LHCN-M2 (cell line): ENCODE data around the gene MYO16. TPM values are rescaled to one million over a fixed set of nuclear protein-coding genes. Genes with fewer than 3 reads are reported as not detected.
A peak's percentile ranks its signal among the peaks of the same experiment; 100 is the strongest.
"Not testable (repeated sequence)": the region's sequence is repeated elsewhere in the genome, so short reads cannot be mapped to it uniquely, and the experiment has no call there.

Experiments used
- DNase-seq: peaks from one replicate; pipeline ENCODE4 v3.0.0-alpha.2; 2012; ENCODE audit warnings: low read depth
- total RNA-seq: library from RNA; depleted of rRNA; stranded (reverse); fragments of >200 nt; gene quantifications from 2 replicates; pipeline ENCODE4 v1.2.3, GENCODE V29; 2014

MYO16 gene
- total RNA-seq, 1 experiment from 2014 or later: not detected

DNA sequence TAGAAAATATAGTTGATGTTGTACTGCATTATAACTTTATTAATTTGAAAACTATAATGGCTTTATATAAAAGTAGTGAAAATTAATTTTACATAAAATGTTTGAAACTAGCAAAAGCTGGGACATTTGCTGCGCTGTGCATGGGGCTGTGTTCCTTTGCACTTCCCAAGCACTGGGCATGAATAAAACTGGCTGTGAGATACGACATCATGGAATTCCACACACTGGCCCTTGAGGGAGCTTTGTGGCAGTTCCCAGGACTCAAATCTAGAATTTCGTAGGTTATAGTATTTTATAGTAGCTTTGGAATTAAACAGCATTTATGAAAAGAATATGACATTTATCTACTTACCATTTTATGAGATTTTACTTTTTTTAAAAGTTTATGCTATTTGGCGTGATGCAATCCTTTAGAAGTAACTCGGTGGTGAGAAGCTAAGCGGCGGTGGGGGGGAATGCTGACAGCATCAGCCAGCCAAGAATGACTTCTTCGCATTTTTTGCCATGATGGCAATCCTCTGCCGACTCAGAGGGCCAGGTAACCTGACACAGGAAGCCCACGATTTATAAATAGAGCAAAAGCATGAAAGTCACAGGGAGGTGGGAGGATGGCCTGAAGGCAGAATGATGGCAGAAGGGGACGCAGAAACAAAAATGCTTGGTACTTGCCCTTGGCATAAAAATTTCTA, 553.5 kb downstream of the MYO16 start:
- DNase-seq: no peak

DNA sequence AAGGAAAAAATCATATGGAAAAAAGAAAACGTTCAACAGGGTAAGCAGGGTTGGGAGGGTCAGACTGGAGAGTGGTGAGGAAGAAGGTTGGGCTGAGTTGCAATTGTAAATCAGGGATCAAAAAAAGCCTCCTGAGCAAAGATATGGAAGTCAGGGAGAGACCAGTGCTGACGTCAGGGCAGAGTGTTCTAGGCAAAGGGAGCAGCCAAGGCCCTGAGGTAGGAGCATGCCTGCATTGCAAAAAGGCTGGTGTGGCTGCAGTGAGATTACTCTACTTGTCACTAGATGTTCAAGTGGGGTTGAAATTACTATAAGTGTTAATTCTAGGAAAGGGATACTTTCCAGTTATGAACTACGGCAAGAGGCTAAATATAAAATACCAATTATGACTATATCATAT, 562.0 kb downstream of the MYO16 start:
- no peak for DNase-seq

DNA sequence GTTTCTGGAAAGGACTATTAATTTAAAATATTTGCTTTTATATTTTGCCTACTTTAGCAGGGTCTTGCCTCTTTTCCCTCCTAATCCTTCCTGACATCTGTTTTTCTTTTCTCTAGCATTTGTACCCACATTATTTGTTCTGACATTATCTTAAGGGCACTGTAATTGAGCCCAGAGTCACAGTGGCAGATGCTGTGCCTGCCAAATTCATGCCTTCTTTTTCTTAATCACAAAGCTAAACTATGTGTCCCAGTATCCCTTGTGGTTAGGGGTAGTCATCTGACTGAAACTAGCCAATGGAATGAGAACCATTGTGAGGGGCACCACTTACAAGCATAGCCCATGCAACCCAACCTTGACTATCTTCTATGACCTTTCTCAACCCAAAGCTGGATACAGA, 562.9 kb downstream of the MYO16 start:
- no peak for DNase-seq

DNA sequence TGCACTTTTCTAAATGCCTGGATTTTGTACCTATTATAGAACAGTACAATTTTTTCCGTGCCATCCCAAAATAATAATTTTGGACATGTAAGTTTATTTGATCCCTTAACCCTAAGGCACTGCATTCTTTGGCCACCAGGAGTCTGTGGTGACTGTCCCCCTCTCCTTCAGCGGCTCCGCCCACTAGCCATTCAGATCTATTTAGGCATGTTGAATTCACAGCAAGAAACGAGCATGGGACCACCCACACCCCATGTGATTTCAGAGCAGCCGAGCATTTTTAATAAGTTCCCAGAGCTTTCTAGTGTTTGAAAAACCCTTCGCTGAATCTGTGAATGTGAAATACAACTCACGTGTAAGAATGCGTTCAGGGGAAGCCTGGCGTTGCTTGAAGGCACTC, 567.5 kb downstream of the MYO16 start:
- no peak for DNase-seq

DNA sequence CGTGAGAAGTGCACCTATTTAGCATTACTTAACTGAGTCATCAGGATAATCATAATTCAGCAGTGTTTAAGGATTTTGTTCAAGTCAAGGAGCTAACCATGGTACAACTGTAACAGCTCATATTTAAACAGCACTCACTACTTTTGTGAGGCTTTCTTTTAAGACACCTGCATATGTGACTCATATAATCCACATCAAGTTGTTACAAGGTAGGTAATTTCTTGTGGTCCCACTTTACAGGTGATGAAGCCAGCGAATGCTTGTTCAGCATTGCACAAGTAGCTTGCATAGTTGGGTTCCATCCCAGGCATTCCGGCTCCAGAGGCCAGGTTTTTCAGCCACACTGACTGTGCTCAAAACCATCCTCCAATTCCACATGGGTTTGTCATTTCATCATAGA, 569.2 kb downstream of the MYO16 start:
- DNase-seq: no peak

DNA sequence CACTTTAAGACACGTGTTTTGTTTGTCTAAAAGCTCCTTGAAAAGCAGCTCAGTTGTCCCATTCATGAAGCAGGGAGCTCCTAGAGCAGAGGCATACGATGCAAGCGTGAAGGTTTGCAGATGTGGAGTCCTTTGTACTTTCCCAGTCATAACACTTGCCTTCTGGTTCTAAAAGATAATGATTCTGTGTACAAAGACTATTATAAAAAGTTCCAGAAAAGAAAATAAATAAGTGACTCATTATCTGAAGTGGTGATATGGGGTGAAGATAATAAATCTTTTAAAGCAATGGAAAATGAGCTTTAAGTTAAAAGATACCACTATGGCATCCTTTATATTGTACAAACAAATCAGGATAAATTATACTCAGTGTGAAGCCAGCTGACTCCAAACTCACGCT, 569.9 kb downstream of the MYO16 start:
- no peak for DNase-seq

DNA sequence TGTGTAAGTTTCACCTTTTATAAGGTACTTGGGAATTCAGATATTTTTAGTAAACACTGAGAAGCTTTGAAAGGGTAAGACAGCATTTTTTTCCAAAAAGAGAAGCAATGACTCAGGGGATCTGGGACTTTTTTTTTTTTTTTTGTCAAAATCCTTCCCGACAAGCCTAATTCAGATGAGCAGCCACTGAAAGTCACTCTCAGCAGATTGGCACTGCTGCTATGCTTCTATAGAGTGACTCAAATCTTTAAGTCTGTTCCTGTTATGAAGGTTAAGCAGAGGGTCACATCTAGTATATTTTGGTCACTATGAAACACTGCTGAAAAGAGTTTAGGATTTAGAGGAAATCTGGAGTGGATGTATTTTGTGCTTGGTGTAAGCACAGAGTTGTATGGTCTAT, 571.1 kb downstream of the MYO16 start:
- peak; percentile 29 for DNase-seq

DNA sequence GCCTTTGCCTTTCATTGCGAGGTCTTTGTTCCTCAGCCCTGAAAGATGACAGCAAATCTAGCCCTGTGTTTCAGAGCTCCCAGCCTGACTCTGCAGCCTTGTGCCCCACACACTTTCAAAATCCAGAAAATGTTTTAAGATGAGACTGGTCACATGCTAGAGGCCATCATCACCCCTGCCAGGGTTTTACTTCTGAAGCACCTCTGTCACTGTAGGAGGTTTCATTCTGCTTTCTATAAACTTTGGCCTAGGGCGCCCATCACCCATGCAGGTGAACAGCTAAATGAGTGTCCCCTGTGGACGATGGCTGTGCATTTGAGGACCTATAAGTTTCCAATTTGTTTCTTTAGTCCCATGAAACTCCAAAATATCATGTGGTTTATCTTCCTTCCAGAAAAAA, 574.2 kb downstream of the MYO16 start:
- no peak for DNase-seq

DNA sequence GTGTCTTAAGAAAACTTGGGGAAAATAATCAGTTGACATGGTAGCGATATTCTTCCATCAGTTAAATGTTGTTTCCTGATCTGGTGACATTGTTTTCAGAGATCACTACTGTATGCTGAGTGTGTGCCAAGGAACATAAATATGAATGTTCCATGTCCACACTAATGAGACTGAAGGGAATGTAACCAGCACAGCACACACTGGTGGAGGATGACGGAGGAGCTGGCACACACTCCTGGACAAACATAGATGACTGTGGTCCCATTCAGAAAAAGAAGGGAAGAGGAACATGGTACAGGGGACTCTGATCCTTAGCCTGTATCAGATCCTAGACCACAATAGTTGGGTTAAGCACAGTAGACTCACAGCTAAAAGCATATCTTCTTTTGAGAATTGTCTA, 574.8 kb downstream of the MYO16 start:
- no peak for DNase-seq

DNA sequence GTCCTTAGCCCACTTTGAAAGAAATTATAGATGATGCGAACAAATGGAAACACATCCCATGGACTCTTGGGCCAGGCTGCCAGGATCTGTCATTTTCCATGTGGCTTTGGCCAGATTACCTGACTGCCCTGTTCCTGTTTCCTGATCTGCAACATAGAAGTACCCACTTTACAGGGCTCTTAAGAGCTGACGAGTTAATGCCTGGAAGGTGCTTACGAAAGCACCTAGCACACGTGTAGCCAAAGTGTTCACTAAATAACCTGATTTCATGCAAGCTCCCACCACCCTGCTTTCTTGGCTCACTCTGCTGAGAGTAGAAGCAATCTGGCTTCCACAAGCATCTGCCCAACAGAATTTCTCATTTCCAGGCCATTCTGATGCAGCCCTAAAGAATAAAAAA, 575.2 kb downstream of the MYO16 start:
- no peak for DNase-seq

DNA sequence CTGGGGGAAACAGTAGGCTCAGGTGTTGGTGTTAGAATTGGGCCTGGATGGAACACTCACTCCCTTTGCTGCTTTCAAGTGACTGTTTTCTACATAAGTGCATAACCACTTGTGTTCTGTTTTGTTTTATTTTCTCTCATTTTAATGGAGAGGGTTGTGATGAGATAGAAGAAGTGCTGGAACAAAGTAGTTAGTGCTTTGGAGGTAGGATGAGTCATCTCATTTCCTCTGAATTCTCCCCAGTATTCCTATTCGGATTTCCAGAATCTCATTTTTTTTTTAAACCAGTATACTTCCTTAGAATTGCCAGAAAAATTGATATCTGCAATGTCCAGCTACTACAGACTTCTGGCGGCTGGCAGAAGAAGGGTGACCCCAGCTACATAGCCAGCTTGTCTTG, 575.9 kb downstream of the MYO16 start:
- no peak for DNase-seq

DNA sequence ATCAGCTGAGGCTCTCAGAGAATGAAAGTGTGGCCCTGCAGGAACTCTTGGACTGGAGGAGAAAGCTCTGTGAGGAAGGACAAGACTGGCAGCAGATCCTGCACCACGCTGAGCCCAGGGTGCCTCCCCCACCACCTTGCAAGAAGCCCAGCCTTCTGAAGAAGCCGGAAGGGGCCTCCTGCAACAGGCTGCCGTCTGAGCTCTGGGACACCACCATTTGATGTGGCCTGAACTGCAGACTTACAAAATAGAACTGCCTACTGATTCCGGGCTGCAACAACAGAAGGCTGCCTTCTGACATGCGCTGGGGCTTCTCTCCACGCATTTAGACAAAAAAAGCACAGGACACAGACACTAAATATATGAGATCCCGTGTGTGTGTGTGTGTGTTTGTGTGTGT, 577.2 kb downstream of the MYO16 start:
- DNase-seq: no peak

DNA sequence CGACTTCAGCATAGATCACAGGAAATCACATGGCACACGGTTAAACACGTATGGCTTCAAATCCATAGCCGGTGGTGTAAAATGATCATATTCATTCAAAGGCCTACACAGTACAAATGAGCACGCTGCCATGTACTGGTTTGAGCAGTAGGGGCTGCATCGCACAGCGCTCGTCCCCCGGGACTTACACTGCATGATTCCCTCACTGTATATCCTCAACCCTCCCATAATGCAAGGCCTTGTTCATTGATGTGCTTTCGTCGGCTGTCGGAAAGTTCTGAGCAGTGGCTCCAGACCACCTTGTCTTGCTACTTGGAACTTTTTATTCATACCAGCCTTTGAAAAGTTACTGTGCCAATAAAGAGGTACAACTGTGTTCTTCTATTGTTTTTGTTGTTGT, 578.2 kb downstream of the MYO16 start:
- no peak for DNase-seq

DNA sequence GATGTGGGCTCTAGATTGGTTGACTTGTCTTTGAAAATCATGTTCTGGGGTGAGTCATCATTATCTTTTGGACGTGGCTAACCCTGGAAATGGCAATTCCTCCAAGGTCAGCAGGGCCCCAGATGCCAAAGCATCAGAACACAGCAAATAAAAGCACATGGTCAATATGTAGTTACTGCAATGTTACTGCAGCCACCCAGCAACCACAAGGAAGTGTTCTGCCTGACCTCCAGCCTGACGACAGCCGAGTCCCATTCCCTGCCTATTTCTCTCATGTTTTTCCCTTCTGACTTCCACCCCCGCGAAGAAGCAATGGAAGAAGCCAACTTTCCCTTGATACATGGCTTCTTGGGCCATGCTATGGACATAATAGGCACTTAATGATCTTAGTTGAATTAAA, 579.1 kb downstream of the MYO16 start:
- DNase-seq: no peak

DNA sequence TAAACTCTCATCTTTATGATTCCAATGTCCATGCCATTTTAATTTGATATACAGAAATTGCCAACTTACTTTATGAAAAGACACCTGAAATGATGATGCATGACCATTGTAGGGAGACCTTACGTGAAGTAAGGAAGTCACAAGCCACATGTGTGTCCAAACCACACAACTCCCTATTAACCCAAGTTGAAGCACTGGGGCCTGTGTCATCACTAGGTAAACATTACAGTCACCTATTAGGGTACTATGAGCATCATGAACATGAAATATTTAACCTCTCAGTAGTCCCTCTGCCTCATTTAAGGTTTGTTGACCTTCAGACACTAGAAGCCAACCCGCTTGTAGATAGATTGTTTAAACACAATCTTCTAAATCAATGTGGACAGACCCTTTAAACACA, 580.1 kb downstream of the MYO16 start:
- no peak for DNase-seq

DNA sequence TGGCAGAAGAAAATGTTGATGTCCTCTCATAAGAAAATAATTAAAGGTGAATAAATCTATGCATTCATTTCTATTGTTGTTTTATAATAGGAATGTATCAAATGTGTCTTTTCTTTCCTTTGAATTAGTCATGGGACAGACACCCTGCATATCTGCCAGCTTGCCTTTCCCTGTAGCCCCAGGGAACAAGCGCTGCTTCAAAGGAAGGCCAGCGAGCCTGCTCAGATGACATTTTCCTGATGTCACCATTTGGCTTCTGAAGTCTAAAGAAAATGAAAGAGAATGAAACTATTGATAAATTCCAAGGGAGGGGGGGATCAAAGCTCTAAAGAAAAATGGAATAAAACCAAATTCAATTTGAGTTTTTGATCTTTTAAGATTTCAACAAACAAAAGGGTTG, 582.2 kb downstream of the MYO16 start:
- DNase-seq: no peak

DNA sequence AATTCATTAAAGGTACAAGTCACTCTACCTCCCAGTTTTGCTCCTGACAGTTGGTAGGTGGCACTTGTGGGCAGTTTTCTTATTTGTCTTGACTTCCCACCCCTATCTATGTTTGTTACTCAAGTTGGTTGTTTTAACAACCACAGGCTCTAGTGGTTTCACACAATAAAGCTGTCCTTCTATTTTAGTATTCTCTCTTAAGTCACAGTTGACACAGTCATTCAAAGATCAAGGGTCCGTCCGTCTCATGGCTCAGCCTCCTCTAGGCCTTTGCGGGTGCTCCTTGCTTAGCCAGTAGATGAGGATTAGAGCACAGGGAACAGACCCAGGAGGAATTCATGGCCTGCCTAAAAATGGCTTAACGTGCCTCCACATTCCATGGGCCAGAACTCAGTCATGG, 583.2 kb downstream of the MYO16 start:
- peak; percentile 19 for DNase-seq

DNA sequence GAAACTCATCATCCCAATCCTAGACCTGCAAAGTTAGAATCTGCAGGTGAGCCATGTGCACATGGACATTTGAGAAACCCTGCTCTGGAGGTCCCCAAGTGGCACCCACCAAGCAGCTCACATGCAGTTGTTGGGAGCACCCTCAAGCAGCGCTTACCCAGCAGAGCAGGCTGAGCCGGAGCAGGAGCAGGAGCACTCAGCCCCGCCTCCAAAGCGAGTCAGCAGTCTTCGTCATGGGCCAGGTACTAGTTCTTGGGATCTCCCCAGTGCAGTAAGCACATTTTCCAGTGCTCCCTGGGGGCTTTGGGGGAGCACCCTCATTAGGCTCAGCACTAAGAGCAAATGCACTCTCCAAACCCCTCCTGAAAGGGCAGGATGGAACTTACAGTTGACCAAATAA, 584.3 kb downstream of the MYO16 start:
- no peak for DNase-seq

DNA sequence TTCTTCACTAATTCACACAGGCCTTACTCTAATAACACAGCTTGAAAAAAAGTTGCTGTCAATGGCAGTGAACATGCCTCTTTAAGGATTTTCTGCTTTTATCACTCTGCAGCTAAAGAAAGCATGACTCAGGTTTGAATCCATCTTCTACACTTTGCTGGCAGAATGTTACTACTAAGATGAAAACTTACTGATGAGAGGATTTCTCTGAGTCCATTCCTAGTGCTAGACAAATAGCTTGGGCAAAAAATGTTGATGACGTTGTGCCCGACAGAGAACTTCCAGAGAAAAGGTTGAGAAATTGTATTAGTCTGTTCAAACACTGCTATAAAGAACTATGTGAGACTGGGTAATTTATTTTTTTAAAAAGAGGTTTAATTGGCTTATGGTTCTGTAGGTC, 585.0 kb downstream of the MYO16 start:
- no peak for DNase-seq

DNA sequence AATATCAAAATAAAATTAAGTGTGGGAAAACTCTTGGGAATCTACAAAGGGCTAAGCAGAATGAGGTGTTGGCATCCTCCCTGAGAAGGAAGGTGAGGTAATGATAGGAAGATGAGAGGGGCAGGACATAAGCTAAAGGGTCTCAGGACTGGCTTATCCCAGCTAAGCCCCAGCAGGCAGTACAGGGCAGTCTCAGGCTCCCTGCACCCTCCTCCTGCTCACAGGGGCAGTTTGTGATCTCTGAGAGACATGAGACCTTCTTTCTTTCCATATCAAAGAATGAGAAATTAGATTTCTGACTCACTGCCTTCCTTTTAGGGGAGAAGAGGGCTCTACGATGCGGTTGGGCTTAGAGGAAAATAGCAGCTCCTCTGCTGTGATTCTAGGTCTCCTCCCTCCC, 586.0 kb downstream of the MYO16 start:
- DNase-seq: no peak

DNA sequence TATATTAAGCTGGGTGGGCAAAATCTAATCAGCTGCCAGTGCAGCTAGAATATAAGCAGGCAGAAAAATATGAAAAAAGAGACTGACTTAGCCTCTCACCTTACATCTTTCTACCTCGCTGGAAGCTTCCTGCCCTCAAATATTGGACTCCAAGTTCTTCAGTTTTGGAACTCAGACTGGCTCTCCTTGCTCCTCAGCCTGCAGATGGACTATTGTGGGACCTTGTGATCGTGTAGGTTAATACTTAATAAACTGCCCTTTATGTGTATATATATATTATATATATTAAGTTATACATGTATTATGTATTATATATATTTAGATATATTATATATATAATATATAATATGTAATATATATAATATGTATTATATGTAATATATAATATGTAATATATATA, 588.1 kb downstream of the MYO16 start:
- not testable (repeated sequence) for DNase-seq

DNA sequence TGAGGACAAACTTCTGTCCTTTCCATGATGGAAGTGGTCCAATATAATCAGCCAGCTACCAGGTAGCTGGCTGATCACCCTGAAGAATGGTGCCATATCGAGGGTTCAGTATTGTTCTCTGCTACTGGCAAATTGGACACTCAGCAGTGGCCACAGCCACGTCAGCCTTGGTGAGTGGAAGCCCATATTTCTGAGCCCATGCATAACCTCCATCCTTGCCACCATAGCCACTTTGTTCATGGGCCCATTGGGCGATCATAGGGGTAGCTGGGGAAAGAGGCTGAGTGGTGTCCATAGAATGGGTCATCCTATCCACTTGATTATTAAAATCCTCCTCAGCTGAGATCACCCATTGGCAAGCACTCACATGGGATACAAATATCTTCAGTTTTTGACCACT, 591.2 kb downstream of the MYO16 start:
- no peak for DNase-seq

DNA sequence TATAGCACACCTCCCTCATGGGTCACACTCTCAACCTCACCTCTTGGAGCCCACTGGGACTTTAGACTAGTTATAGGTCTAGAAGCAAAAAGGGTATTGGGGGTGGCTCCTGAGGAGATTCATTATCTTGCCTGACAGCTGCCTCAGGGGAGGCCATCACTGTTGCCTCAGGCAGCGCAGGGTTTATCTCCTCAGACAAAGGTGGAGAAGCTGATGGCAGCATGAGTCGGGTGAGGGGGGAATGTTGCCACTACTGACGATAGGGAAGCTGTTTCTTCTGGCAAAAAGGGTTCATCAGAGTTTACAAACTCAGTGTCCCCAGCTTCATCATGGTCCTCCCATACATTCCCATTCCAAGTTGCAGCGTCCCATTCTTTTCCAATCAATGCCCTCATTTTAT, 594.6 kb downstream of the MYO16 start:
- DNase-seq: no peak

DNA sequence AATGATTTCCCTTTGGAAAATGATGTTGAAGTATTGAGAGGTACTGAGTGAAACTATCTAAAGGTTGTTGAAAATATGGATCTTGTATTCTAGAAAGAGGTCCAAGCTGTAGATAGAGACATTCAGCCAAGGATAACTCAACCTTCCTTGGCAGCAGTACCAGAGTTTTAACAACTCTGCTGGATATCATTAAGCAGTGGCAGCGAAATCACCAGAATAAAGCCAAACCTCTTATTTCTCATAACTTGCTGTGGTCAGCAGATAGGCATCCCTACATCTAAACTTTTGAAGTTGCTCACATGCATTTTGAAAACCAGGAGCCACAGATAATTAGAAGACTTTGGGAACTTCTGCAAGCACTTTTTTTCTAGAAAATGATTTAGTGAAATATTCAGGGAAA, 597.2 kb downstream of the MYO16 start:
- DNase-seq: no peak
